Right lobe of liver (tissue), 6 donors: Measurements from ENCODE around the gene IFIT5. TPM values are rescaled to one million over a fixed set of nuclear protein-coding genes. Genes with fewer than 3 reads are reported as not detected.
A peak's percentile ranks its signal among the peaks of the same experiment; 100 is the strongest.
"Not testable (repeated sequence)": the region's sequence is repeated elsewhere in the genome, so short reads cannot be mapped to it uniquely, and the experiment has no call there.

ENCODE experiments used
- ATAC-seq, 4 donors: fragments of 200-7000 bp; cut with Tn5 transposase; one replicate each; pipeline ENCODE4 v1.9.1; 2020; ENCODE audit warnings: mild to moderate bottlenecking in 4 of 4, moderate library complexity in 4 of 4
- DNase-seq, 3 donors: peaks; one replicate each; pipeline ENCODE4 v3.0.0-alpha.2; 2020
- H3K27ac ChIP-seq, 3 donors: fragments of 200-600 bp; one replicate each; pipeline ENCODE4 v1.8.0; 2022
- H3K27me3 ChIP-seq, 2 donors: fragments of 200-600 bp; one replicate each; pipeline ENCODE4 v1.8.0; 2022
- H3K36me3 ChIP-seq, 4 donors: fragments of 200-600 bp; sonication (generic) in 1 of 4; one replicate each; pipeline versions ENCODE4 v1.5.1 to v1.8.0; 2017 to 2022; ENCODE audit warnings: control low read depth in 1 of 4
- H3K4me1 ChIP-seq, 4 donors: fragments of 200-600 bp; sonication (generic) in 1 of 4; one replicate each; pipeline versions ENCODE4 v1.5.1 to v1.8.0; 2017 to 2022; ENCODE audit warnings: control low read depth in 1 of 4
- H3K4me3 ChIP-seq, 3 donors: fragments of 200-600 bp; one replicate each; pipeline ENCODE4 v1.8.0; 2022
- H3K9me3 ChIP-seq, 4 donors: fragments of 200-600 bp; sonication (generic) in 1 of 4; one replicate each; pipeline versions ENCODE4 v1.5.1 to v1.8.0; 2017 to 2022; ENCODE audit warnings: control low read depth in 1 of 4
- POLR2A ChIP-seq: fragments of 450-650 bp; IDR thresholded peaks from one replicate; pipeline ENCODE4 v1.6.1; 2017; ENCODE audit warnings: antibody characterized with exemption, mild to moderate bottlenecking
- WGBS: methylation state at CpG from one replicate; pipeline ENCODE4 v1.1.6; 2018; ENCODE audit warnings: low coverage, low lambda C conversion rate; ENCODE audit not compliant: insufficient coverage; ENCODE audit errors: missing lambda C conversion rate; 5-methylcytosine and 5-hydroxymethylcytosine counted together
- intact Hi-C, 2 donors: fragments of 100-400 bp; cut with DNase I; formaldehyde crosslinking; loops; one replicate each; pipeline versions ENCODE4 v1.11.2 to v1.14.1; 2022
- total RNA-seq, 6 experiments: library from RNA; depleted of rRNA in 2 of 6; stranded (reverse); fragments of >200 nt in 2 of 6; fragmentation: NEBNext Ultra II Directional in 3 of 6; extraction: Animal tissue kit (Norgen Biotek cat#: 25700) in 3 of 6; gene quantifications; one replicate each; pipeline versions ENCODE4 v1.1.0 to v1.2.4, GENCODE V29; 2016 to 2023
- TF ChIP-seq, protein P1 (sequence below), 4 donors: fragments of 200-600 bp in 3 of 4; fragments of 450-650 bp in 1 of 4; IDR thresholded peaks; one replicate each; pipeline versions ENCODE4 v1.5.1 to v1.8.0; 2016 to 2022; ENCODE audit warnings: antibody characterized with exemption in 4 of 4, mild to moderate bottlenecking in 2 of 4
- donor health status: DM: no; HTN: yes; CAD: no.
- donor health status: DM: no; HTN: no; CAD: no.
- donor health status: DM: no; HTN: no; CAD: no.
- donor health status: DM: no; HTN: yes; CAD: no.
- donor health status: DM: no; HTN: yes; CAD: no.

The IFIT5 gene
- total RNA-seq, 6 experiments from 2014 or later = 4.4 to 11.2 (median 8.3) TPM

GRCh38 chr10:89398003-89398749 lies 16.2 kb upstream of the IFIT5 start:
- TF ChIP-seq, protein P1, sequence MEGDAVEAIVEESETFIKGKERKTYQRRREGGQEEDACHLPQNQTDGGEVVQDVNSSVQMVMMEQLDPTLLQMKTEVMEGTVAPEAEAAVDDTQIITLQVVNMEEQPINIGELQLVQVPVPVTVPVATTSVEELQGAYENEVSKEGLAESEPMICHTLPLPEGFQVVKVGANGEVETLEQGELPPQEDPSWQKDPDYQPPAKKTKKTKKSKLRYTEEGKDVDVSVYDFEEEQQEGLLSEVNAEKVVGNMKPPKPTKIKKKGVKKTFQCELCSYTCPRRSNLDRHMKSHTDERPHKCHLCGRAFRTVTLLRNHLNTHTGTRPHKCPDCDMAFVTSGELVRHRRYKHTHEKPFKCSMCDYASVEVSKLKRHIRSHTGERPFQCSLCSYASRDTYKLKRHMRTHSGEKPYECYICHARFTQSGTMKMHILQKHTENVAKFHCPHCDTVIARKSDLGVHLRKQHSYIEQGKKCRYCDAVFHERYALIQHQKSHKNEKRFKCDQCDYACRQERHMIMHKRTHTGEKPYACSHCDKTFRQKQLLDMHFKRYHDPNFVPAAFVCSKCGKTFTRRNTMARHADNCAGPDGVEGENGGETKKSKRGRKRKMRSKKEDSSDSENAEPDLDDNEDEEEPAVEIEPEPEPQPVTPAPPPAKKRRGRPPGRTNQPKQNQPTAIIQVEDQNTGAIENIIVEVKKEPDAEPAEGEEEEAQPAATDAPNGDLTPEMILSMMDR (IDR thresholded peaks at IDR 0.05) = no peak
- no peak for TF ChIP-seq POLR2A
- no peak for DNase-seq
- H3K9me3 ChIP-seq = no peaks in the 10 kb centered on the region
- no peak overlapping the region for H3K4me3 ChIP-seq
- H3K36me3 ChIP-seq = peaks cover 0 to 3% (median 0%) of the 10 kb centered on the region in 4 donors
- H3K4me1 ChIP-seq = peaks cover 0 to 15% (median 7%) of the 10 kb centered on the region in 4 donors
- intact Hi-C loops = no loop called here
- no peak for ATAC-seq
- peak overlapping the region in 2 of 3 donors; percentile 12 to 68 for H3K27ac ChIP-seq
- no peaks in the 10 kb centered on the region for H3K27me3 ChIP-seq
- 41% methylated on average over 5 of the region's 5 CpGs for WGBS

DNA sequence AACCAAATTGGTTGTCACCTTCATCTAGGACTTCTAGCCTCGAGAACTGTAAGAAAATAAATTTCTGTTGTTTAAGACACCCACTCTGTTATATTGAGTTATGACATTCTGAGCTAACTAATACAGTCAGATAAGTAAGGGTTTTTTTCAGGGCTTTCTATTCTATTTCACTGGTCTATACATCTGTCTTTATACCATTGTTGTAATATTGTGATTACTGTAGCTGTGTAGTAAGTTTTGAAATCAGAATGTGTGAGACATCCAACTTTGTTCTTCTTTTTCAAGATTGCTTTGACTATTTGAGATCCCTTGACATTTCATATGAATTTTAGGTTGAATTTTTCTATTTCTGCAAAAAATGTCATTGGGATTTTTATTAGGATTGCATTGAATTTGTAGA lies 14.4 kb upstream of the IFIT5 start:
- TF ChIP-seq, protein P1 (IDR thresholded peaks at IDR 0.05) = no peak
- no peak for TF ChIP-seq POLR2A
- ATAC-seq = no peak
- intact Hi-C loops = no loop called here
- Histone ChIP-seq H3K4me3 (no peak overlapping the region), H3K9me3 (no peaks in the 10 kb centered on the region), H3K4me1 (peaks cover 0 to 18% (median 2%) of the 10 kb centered on the region in 4 donors), H3K27me3 (no peaks in the 10 kb centered on the region), H3K27ac (no peak overlapping the region), H3K36me3 (peaks cover 0 to 3% (median 0%) of the 10 kb centered on the region in 4 donors)
- no peak for DNase-seq
- WGBS = 50% methylated on average over 1 of the region's 1 CpG

DNA sequence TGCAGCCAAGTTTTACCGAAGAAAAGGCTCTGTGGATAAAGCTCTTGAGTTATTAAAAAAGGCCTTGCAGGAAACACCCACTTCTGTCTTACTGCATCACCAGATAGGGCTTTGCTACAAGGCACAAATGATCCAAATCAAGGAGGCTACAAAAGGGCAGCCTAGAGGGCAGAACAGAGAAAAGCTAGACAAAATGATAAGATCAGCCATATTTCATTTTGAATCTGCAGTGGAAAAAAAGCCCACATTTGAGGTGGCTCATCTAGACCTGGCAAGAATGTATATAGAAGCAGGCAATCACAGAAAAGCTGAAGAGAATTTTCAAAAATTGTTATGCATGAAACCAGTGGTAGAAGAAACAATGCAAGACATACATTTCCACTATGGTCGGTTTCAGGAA lies 11.3 kb upstream of the IFIT5 start:
- TF ChIP-seq, protein P1 (IDR thresholded peaks at IDR 0.05) = no peak
- no peak for TF ChIP-seq POLR2A
- DNase-seq (no peak), ATAC-seq (no peak)
- Histone ChIP-seq H3K9me3 (no peaks in the 10 kb centered on the region), H3K4me1 (peaks cover 0 to 15% (median under 1%) of the 10 kb centered on the region in 4 donors), H3K27ac (no peak overlapping the region), H3K36me3 (peaks cover 0 to 3% (median 0%) of the 10 kb centered on the region in 4 donors), H3K27me3 (no peaks in the 10 kb centered on the region), H3K4me3 (no peak overlapping the region)
- WGBS = 96% methylated on average over 2 of the region's 2 CpGs
- intact Hi-C loops = no loop called here

DNA sequence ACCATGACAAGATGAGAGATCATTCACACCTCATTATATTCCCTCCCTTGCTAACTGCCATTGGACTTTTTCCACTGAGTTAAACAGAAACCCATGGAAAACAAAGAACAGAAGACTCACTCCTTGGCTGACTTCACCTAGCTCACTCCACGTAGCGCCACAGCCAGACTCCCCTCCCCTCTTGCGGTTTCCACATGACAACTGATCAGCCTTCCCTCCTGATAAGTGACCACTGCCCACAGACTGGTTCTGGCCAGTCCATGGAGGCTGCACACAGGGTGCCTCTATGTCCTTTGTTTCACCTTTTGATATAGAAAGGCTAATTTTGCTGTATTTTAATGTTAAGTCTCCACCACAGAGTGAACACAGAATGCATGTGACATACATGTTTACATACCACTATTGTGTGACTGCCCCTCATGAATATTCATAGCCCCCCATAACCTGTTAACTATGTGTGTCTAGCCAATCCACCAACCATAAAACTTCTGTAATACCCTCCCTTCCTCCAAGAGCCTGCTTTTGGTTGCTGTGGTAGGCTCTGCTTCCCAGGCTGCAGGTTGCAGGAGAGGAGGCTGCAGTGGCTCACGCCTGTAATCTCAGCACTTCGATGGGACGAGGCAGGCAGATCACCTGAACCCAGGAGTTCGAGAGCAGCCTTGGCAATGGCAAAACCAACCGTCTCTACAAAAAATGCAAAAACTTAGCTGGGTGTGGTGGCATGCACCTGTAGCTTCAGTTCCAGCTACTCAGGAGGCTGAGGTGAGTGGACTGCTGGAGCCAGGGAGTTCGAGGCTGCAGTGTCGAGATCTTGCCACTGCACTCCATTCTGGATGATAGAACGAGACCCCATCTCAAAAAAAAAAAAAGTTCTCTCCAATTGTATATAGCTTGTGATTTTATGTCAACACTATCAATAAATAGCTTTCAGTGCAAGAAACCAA lies 10.0 kb upstream of the IFIT5 start:
- Histone ChIP-seq H3K9me3 (no peaks in the 10 kb centered on the region), H3K4me1 (peaks cover 0 to 18% (median 0%) of the 10 kb centered on the region in 4 donors), H3K27me3 (no peaks in the 10 kb centered on the region), H3K36me3 (peaks cover 0 to 3% (median 0%) of the 10 kb centered on the region in 4 donors), H3K27ac (peak overlapping the region; percentile 11 to 41 (median 20)), H3K4me3 (no peak overlapping the region)
- ATAC-seq (peak; percentile 91 to 97 (median 94)), DNase-seq (peak; percentile 51 to 74 (median 66))
- intact Hi-C loops = no loop called here
- TF ChIP-seq, protein P1 (IDR thresholded peaks at IDR 0.05) = no peak
- no peak for TF ChIP-seq POLR2A
- WGBS = 69% methylated on average over 6 of the region's 11 CpGs

DNA sequence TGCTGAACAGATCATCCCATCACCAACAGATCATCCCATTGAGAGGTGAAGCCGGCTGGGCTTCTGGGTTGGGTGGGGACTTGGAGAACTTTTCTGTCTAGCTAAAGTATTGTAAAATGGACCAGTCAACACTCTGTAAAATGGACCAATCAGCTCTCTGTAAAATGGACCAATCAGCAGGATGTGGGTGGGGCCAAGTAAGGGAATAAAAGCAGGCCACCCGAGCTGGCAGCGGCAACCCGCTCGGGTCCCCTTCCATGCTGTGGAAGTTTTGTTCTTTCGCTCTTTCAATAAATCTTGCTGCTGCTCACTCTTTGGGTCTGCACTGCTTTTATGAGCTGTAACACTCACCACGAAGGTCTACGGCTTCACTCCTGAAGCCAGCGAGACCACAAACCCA lies 8.2 kb upstream of the IFIT5 start:
- intact Hi-C loops, H3K9me3 ChIP-seq, H3K27ac ChIP-seq, H3K27me3 ChIP-seq, DNase-seq, H3K4me3 ChIP-seq, H3K36me3 ChIP-seq, ATAC-seq: not testable (repeated sequence)
- peaks cover 0 to 18% (median 0%) of the 10 kb centered on the region in 4 donors for H3K4me1 ChIP-seq
- WGBS = 100% methylated on average over 7 of the region's 9 CpGs

DNA sequence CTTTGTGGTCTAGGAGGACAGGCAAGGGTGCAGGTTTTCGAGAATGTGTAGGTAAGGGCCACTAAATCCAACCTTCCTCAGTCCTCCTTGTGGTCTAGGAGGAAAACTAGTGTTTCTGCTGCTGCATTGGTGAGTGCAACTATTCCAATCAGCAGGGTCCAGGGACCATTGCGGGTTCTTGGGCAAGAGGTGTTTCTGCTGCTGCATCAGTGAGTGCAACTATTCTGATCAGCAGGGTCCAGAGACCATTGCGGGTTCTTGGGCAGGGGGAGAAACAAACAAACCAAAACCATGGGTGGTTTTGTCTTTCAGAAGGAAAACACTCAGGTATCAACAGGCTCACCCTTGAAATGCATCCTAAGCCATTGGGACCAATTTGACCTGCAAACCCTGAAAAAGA lies 6.6 kb upstream of the IFIT5 start:
- H3K9me3 ChIP-seq, H3K4me3 ChIP-seq, H3K36me3 ChIP-seq, intact Hi-C loops, ATAC-seq, H3K27ac ChIP-seq, DNase-seq, H3K27me3 ChIP-seq: not testable (repeated sequence)
- WGBS = no CpG with 5 or more reads among the region's 3 CpGs
- peaks cover 0 to 18% (median 0%) of the 10 kb centered on the region in 4 donors for H3K4me1 ChIP-seq

- H3K4me3 ChIP-seq, H3K9me3 ChIP-seq, ATAC-seq, H3K36me3 ChIP-seq, DNase-seq, intact Hi-C loops, H3K27me3 ChIP-seq: not testable (repeated sequence)
- WGBS = 32% methylated on average over 5 of the region's 5 CpGs
- Histone ChIP-seq H3K4me1 (peaks cover 0 to 14% (median 2%) of the 10 kb centered on the region in 4 donors), H3K27ac (peak overlapping the region in 1 of 3 donors; percentile 25)
These were observed 5.1 kb upstream of the IFIT5 start for GRCh38 chr10:89409282-89409681.
